SK-N-SH treated with all-trans-retinoic acid at 6 μM for 48 hours (cell line): ENCODE measurements around the gene CHST11.

ENCODE experiments used
- ATAC-seq: fragments of 200-7000 bp; cut with Tn5 transposase; 3 replicates; pipeline ENCODE4 v1.9.1; 2020; ENCODE audit warnings: mild to moderate bottlenecking, moderate library complexity
- BACH2 ChIP-seq: fragments of 250-450 bp; sonication (Bioruptor Pico); IDR thresholded peaks from 2 replicates; pipeline ENCODE4 v1.9.0; 2021; ENCODE audit warnings: mild to moderate bottlenecking, borderline replicate concordance
- CSDC2 ChIP-seq: fragments of 250-450 bp; sonication (Bioruptor Pico); IDR thresholded peaks from 2 replicates; pipeline ENCODE4 v1.5.0; 2020; ENCODE audit warnings: mild to moderate bottlenecking, moderate library complexity
- ESRRG ChIP-seq: fragments of 250-450 bp; sonication (Bioruptor Pico); IDR thresholded peaks from 2 replicates; pipeline ENCODE4 v1.6.1; 2021; ENCODE audit warnings: mild to moderate bottlenecking
- GLIS3 ChIP-seq: fragments of 250-450 bp; sonication (Bioruptor Pico); IDR thresholded peaks from 2 replicates; pipeline ENCODE4 v1.5.0; 2020; ENCODE audit warnings: mild to moderate bottlenecking, moderate library complexity
- ISL1 ChIP-seq: fragments of 250-450 bp; sonication (Bioruptor Pico); IDR thresholded peaks from 2 replicates; pipeline ENCODE4 v2.1.2; 2022; ENCODE audit warnings: mild to moderate bottlenecking, moderate library complexity
- OSR1 ChIP-seq: fragments of 250-450 bp; sonication (Bioruptor Pico); IDR thresholded peaks from 2 replicates; pipeline ENCODE4 v1.8.0; 2022; ENCODE audit warnings: moderate library complexity, mild to moderate bottlenecking, inconsistent platforms
- RARB ChIP-seq: fragments of 250-450 bp; sonication (Bioruptor Pico); IDR thresholded peaks from 2 replicates; pipeline ENCODE4 v1.8.0; 2021; ENCODE audit warnings: mild to moderate bottlenecking, moderate library complexity
- SNAI2 ChIP-seq: fragments of 250-450 bp; sonication (Bioruptor Pico); IDR thresholded peaks from 2 replicates; pipeline ENCODE4 v1.5.0; 2020; ENCODE audit warnings: mild to moderate bottlenecking, moderate library complexity
- TCF4 ChIP-seq: fragments of 250-450 bp; sonication (Bioruptor Pico); IDR thresholded peaks from 2 replicates; pipeline ENCODE4 v1.8.0; 2021; ENCODE audit warnings: mild to moderate bottlenecking, moderate library complexity, borderline replicate concordance
- TOX ChIP-seq: fragments of 250-450 bp; sonication (Bioruptor Pico); IDR thresholded peaks from 2 replicates; pipeline ENCODE4 v1.8.0; 2021; ENCODE audit warnings: mild to moderate bottlenecking, moderate library complexity, borderline replicate concordance
- ZFP3 ChIP-seq: fragments of 250-450 bp; sonication (Bioruptor Pico); IDR thresholded peaks from 2 replicates; pipeline ENCODE4 v1.5.0; 2020; ENCODE audit warnings: mild to moderate bottlenecking, moderate library complexity
- ZFP30 ChIP-seq: fragments of 450-650 bp; formaldehyde crosslinking; IDR thresholded peaks from 2 replicates; pipeline ENCODE4 v1.5.0; 2022; ENCODE audit warnings: mild to moderate bottlenecking, moderate library complexity
- ZNF565 ChIP-seq: fragments of 450-650 bp; formaldehyde crosslinking; conservative IDR thresholded peaks from 2 replicates; pipeline ENCODE4 v1.5.0; 2020; ENCODE audit warnings: low read depth, mild to moderate bottlenecking, moderate library complexity
- ZNF70 ChIP-seq: fragments of 450-650 bp; formaldehyde crosslinking; IDR thresholded peaks from 2 replicates; pipeline ENCODE4 v1.5.0; 2020; ENCODE audit warnings: mild to moderate bottlenecking, moderate library complexity
- ZNF8 ChIP-seq: fragments of 450-650 bp; formaldehyde crosslinking; IDR thresholded peaks from 2 replicates; pipeline ENCODE4 v1.5.0; 2020; ENCODE audit warnings: mild to moderate bottlenecking, moderate library complexity
- TF ChIP-seq, protein P1 (sequence below): fragments of 250-450 bp; sonication (Bioruptor Pico); IDR thresholded peaks from 2 replicates; pipeline ENCODE4 v1.8.0; 2020; ENCODE audit warnings: mild to moderate bottlenecking, moderate library complexity, borderline replicate concordance
- TF ChIP-seq, protein P2 (sequence below): fragments of 250-450 bp; sonication (Bioruptor Pico); IDR thresholded peaks from 2 replicates; pipeline ENCODE4 v1.8.0; 2021; ENCODE audit warnings: low read depth, mild to moderate bottlenecking, moderate library complexity, borderline replicate concordance
- TF ChIP-seq, protein P3 (sequence below): fragments of 250-450 bp; sonication (Bioruptor Pico); IDR thresholded peaks from 2 replicates; pipeline ENCODE4 v1.5.1; 2021; ENCODE audit warnings: mild to moderate bottlenecking, moderate library complexity
- TF ChIP-seq, protein P4 (sequence below): fragments of 250-450 bp; sonication (Bioruptor Pico); IDR thresholded peaks from 2 replicates; pipeline ENCODE4 v1.5.1; 2020; ENCODE audit warnings: low read depth, mild to moderate bottlenecking, moderate library complexity

Gene CHST11

DNA sequence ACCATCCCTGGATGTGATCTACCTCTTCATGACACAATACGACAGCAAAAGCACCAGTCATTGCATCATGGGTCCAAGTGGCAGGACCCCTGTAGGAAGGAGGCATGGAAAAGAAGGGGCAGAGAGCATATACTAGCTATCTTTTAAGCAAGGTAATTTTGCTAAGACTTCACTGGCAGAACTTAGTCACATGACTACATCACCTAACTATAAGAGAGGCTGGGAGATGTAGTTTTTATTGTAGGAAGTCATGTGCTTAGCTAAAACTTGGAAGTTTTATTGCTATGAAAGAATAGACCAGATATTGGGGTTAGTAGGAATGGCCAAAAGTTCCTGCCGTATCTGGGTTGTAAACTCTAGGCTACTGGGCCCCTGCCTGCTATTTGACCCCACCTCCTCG lies 18.6 kb upstream of the CHST11 start (continued):
- TF ChIP-seq, protein P1, sequence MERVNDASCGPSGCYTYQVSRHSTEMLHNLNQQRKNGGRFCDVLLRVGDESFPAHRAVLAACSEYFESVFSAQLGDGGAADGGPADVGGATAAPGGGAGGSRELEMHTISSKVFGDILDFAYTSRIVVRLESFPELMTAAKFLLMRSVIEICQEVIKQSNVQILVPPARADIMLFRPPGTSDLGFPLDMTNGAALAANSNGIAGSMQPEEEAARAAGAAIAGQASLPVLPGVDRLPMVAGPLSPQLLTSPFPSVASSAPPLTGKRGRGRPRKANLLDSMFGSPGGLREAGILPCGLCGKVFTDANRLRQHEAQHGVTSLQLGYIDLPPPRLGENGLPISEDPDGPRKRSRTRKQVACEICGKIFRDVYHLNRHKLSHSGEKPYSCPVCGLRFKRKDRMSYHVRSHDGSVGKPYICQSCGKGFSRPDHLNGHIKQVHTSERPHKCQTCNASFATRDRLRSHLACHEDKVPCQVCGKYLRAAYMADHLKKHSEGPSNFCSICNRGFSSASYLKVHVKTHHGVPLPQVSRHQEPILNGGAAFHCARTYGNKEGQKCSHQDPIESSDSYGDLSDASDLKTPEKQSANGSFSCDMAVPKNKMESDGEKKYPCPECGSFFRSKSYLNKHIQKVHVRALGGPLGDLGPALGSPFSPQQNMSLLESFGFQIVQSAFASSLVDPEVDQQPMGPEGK (CRISPR knock-in tag) = no peak
- TF ChIP-seq ZFP3 (CRISPR knock-in tag) (no peak), BACH2 (CRISPR knock-in tag) (no peak)
- TF ChIP-seq, protein P2, sequence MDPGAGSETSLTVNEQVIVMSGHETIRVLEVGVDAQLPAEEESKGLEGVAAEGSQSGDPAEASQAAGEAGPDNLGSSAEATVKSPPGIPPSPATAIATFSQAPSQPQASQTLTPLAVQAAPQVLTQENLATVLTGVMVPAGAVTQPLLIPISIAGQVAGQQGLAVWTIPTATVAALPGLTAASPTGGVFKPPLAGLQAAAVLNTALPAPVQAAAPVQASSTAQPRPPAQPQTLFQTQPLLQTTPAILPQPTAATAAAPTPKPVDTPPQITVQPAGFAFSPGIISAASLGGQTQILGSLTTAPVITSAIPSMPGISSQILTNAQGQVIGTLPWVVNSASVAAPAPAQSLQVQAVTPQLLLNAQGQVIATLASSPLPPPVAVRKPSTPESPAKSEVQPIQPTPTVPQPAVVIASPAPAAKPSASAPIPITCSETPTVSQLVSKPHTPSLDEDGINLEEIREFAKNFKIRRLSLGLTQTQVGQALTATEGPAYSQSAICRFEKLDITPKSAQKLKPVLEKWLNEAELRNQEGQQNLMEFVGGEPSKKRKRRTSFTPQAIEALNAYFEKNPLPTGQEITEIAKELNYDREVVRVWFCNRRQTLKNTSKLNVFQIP (CRISPR knock-in tag) = no peak
- TF ChIP-seq, all 23 proteins: peak for 0

DNA sequence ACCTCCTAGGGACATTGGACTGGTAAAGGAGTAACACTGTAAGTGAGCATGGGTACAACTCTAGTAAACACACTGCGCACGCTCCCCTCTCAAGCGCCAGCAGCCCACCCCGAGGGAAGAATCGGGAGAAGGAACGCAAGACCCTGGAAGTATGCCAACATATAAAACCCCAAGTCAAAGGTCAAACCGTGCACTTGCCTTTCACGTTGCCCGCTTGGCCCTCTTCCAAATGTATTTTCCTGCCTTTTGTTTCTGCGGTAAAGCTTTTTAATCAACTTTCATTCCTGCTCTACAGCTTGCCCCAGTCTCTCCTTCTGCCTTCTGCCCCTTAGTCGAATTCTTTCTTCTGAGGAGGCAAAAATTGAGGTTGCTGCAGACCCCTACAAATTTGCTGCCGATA lies 17.6 kb upstream of the CHST11 start:
- TF ChIP-seq ZNF565 (CRISPR knock-in tag) (no peak), TOX (CRISPR knock-in tag) (no peak), ZNF70 (no peak), ZFP30 (CRISPR knock-in tag) (no peak), ZNF8 (no peak), GLIS3 (CRISPR knock-in tag) (no peak), SNAI2 (CRISPR knock-in tag) (no peak), OSR1 (CRISPR knock-in tag) (no peak)
- ATAC-seq = no peak

DNA sequence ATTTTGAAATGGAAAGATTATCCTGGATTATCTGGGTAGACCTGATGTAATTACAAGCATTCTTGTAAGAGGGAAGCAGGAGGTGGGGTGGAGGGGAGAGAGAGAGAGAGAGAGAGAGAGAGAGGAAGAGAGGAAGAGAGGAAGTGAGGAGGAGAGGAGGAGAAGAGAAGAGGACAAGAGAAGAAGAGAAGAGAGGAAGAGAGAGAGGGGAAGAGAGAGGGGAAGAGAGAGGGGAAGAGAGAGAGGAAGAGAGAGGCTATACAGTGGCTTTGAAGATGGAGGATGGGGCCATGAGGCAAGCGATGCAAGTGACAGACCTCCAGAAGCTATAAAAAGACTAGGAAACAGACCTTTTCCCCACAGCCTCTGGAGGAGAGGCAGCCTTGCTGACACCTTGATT lies 13.7 kb upstream of the CHST11 start:
- ATAC-seq = no peak
- TF ChIP-seq ESRRG (CRISPR knock-in tag) (no peak), ZNF565 (CRISPR knock-in tag) (no peak), ZFP3 (CRISPR knock-in tag) (no peak), RARB (CRISPR knock-in tag) (no peak), ZNF8 (no peak), OSR1 (CRISPR knock-in tag) (no peak)

DNA sequence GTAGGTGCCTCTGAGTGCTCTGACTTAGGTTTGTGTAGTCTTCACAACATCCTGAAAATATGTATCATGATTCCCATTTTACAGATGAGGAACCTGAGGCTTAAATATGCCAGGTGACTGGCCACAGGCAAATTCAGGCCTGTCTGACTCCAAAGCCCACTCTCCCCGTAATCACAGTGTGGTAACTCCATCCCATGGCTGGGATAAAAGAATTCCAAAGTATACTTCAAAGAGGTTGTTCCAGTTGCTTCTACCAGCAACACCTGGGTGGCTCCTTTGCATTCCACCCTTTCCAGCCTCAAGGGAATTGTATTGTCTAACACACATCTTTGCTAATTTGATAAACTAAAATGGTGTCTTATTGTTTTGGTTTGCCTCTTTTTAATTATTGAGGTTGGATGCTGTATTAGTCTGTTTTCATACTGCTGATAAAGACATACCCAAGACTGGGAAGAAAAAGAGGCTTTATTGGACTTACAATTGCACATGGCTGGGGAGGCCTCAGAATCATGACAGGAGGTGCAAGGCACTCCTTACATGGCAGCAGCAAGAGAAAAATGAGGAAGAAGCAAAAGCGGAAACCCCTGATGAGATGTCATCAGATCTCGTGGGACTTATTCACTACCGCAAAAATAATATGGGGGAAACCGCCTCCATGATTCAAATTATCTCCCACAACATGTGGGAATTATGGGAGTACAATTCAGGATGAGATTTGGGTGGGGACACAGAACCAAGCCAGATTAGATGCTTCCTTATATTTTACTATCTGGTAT lies 9.9 kb upstream of the CHST11 start:
- ATAC-seq = no peak
- TF ChIP-seq ZFP30 (CRISPR knock-in tag) = no peak
- TF ChIP-seq, protein P2 (CRISPR knock-in tag) = no peak
- TF ChIP-seq, protein P1 (CRISPR knock-in tag) = no peak
- no peak for TF ChIP-seq TCF4 (CRISPR knock-in tag)
- TF ChIP-seq OSR1 (CRISPR knock-in tag) = no peak
- no peak for TF ChIP-seq ZFP3 (CRISPR knock-in tag)
- TF ChIP-seq, protein P3, sequence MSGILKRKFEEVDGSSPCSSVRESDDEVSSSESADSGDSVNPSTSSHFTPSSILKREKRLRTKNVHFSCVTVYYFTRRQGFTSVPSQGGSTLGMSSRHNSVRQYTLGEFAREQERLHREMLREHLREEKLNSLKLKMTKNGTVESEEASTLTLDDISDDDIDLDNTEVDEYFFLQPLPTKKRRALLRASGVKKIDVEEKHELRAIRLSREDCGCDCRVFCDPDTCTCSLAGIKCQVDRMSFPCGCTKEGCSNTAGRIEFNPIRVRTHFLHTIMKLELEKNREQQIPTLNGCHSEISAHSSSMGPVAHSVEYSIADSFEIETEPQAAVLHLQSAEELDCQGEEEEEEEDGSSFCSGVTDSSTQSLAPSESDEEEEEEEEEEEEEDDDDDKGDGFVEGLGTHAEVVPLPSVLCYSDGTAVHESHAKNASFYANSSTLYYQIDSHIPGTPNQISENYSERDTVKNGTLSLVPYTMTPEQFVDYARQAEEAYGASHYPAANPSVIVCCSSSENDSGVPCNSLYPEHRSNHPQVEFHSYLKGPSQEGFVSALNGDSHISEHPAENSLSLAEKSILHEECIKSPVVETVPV (CRISPR knock-in tag) = no peak
- no peak for TF ChIP-seq ISL1 (CRISPR knock-in tag)
- TF ChIP-seq CSDC2 (CRISPR knock-in tag) = no peak
- TF ChIP-seq ZNF565 (CRISPR knock-in tag) = no peak
- TF ChIP-seq, protein P4, sequence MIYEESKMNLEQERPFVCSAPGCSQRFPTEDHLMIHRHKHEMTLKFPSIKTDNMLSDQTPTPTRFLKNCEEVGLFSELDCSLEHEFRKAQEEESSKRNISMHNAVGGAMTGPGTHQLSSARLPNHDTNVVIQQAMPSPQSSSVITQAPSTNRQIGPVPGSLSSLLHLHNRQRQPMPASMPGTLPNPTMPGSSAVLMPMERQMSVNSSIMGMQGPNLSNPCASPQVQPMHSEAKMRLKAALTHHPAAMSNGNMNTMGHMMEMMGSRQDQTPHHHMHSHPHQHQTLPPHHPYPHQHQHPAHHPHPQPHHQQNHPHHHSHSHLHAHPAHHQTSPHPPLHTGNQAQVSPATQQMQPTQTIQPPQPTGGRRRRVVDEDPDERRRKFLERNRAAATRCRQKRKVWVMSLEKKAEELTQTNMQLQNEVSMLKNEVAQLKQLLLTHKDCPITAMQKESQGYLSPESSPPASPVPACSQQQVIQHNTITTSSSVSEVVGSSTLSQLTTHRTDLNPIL = no peak
